ENCODE results near the gene KCNJ18. TPM values are rescaled to one million over a fixed set of nuclear protein-coding genes. Genes with fewer than 3 reads are reported as not detected.
"Not testable (repeated sequence)": the region's sequence is repeated elsewhere in the genome, so short reads cannot be mapped to it uniquely, and the experiment has no call there.

KCNJ18 gene
- total RNA-seq, 1 experiment from 2014 or later, result not detected

GRCh38 chr17:21742326-21742725 is 50.0 kb downstream of the KCNJ18 start:
- intact Hi-C loops (cut with micrococcal nuclease; ENCODE audit: unreplicated experiment), result no loop called here
- Histone ChIP-seq H3K27ac (ENCODE audit: low read length) (no peak overlapping the region), H3K9me3 (ENCODE audit: control insufficient read depth, insufficient read depth, low read depth, low read length) (no peaks in the 10 kb centered on the region), H3K4me1 (ENCODE audit: control insufficient read depth, insufficient read depth, low read length) (no peaks in the 10 kb centered on the region), H3K4me3 (ENCODE audit: low read depth in 2 of 2, low read length in 2 of 2) (no peak overlapping the region), H3K27me3 (ENCODE audit: control insufficient read depth, insufficient read depth, low read length) (no peaks in the 10 kb centered on the region), H3K36me3 (ENCODE audit: control insufficient read depth, insufficient read depth, low read length) (no peaks in the 10 kb centered on the region)
- ChIA-PET POLR2A (no interaction called here), CTCF (no interaction called here)
- no TSS peak for BruUV-seq (replicated peaks)
- DNase-seq (ENCODE audit: low read depth, low spot score), result no peak
- no peak for ATAC-seq
- no peak for TF ChIP-seq SIN3A (IDR thresholded peaks at IDR 0.05; ENCODE audit: borderline replicate concordance, insufficient read depth, low read depth, low read length)
- no peak for TF ChIP-seq POLR2AphosphoS5 (IDR thresholded peaks at IDR 0.05; ENCODE audit: low read depth, low read length)
- TF ChIP-seq TCF7L2 (IDR thresholded peaks at IDR 0.05; ENCODE audit: low read depth, low read length), result no peak
- no peak for TF ChIP-seq CTCF (IDR thresholded peaks at IDR 0.05)
- no peak for TF ChIP-seq REST (IDR thresholded peaks at IDR 0.05; ENCODE audit: insufficient read depth in 1 of 2, low read depth in 2 of 2, low read length in 1 of 2)
- in situ Hi-C loops (cut with HindIII; ENCODE audit: low pct_unique_long_range_greater_than_20kb, low sequenced_read_pairs), result no loop called here

DNA sequence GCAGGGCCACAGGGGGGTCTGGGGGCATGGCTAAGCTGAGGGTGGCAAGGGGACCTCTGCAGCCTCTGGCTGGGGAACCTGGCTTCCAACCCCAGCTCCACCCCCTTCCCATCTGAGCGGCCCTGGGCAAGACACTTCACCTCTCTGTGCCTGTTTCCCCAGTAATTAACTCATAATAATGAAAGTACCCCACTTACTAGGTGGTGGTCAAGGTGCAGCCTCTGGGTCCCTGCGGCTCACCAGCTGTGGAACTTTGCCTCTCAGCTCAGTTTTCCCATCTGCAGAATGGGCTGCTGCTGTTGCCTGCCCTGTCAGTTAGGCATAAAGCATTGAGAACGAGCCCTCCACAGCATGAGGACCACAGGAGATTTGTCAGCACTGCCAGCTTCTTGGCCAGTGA is 51.8 kb downstream of the KCNJ18 start:
- H3K4me1 ChIP-seq (ENCODE audit: control insufficient read depth, insufficient read depth, low read length); H3K4me3 ChIP-seq (ENCODE audit: low read depth in 2 of 2, low read length in 2 of 2); CTCF ChIA-PET; intact Hi-C loops (cut with micrococcal nuclease; ENCODE audit: unreplicated experiment); in situ Hi-C loops (cut with HindIII; ENCODE audit: low pct_unique_long_range_greater_than_20kb, low sequenced_read_pairs); H3K27me3 ChIP-seq (ENCODE audit: control insufficient read depth, insufficient read depth, low read length); H3K36me3 ChIP-seq (ENCODE audit: control insufficient read depth, insufficient read depth, low read length); POLR2A ChIA-PET; DNase-seq (ENCODE audit: low read depth, low spot score); BruUV-seq (replicated peaks); H3K9me3 ChIP-seq (ENCODE audit: control insufficient read depth, insufficient read depth, low read depth, low read length); ATAC-seq; H3K27ac ChIP-seq (ENCODE audit: low read length): not testable (repeated sequence)

DNA sequence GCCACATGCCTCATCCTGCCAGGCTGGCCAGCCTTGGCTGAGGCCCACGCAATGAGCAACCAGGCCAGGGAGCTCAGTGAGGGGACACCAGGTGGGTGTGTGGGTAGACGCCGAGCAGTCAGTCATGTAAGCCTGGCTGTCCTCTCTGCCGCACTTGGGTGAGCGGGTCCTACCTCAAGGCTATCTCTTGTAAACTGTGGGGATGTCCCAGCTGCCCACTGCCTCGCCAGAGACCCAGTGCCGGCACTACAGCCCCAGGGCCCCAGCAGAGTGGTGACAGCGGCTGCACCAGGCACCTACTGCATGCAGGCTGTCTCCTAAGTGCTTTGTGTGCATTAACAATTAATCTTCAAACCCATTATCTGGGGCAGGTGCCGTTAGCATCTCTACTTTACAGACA is 52.3 kb downstream of the KCNJ18 start:
- H3K4me3 ChIP-seq (ENCODE audit: low read depth in 2 of 2, low read length in 2 of 2); in situ Hi-C loops (cut with HindIII; ENCODE audit: low pct_unique_long_range_greater_than_20kb, low sequenced_read_pairs); ATAC-seq; H3K27me3 ChIP-seq (ENCODE audit: control insufficient read depth, insufficient read depth, low read length); CTCF ChIA-PET; H3K27ac ChIP-seq (ENCODE audit: low read length); H3K9me3 ChIP-seq (ENCODE audit: control insufficient read depth, insufficient read depth, low read depth, low read length); H3K4me1 ChIP-seq (ENCODE audit: control insufficient read depth, insufficient read depth, low read length); H3K36me3 ChIP-seq (ENCODE audit: control insufficient read depth, insufficient read depth, low read length); intact Hi-C loops (cut with micrococcal nuclease; ENCODE audit: unreplicated experiment); DNase-seq (ENCODE audit: low read depth, low spot score); POLR2A ChIA-PET; BruUV-seq (replicated peaks): not testable (repeated sequence)

DNA sequence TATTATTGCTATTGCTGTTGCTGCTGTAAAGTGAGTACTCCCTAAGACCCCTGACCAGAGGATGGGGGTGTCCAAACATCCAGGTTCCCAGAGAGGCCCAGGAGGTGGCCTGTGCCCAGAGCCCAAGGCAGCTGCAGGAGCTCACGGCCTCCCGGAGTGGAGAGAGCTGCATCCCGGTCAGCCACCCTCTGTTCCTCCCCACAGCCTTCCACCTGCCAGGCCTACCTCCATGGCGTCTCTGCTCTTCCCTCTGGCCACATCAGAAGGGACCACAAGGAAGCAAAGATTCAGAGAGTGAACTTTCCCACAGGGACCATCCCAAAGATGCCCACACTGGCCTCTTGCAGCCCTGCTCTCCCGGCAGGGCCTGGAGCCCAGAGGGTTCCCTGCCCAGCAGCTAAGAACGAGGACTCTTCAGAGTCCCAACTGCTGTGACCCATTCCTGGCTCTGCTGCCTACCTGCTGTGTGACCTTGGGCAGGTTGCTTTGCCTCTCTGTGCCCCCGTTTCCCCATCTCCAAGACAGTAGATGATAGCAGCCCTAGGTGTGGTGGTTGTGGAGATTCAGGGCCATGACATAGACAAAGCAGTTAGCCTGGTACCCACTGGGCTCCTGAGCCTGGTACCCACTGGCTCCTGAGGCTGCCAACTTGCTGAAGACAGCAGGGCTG is 53.2 kb downstream of the KCNJ18 start:
- ATAC-seq; H3K4me1 ChIP-seq (ENCODE audit: control insufficient read depth, insufficient read depth, low read length); H3K27me3 ChIP-seq (ENCODE audit: control insufficient read depth, insufficient read depth, low read length); intact Hi-C loops (cut with micrococcal nuclease; ENCODE audit: unreplicated experiment); H3K36me3 ChIP-seq (ENCODE audit: control insufficient read depth, insufficient read depth, low read length); in situ Hi-C loops (cut with HindIII; ENCODE audit: low pct_unique_long_range_greater_than_20kb, low sequenced_read_pairs); CTCF ChIA-PET; H3K27ac ChIP-seq (ENCODE audit: low read length); BruUV-seq (replicated peaks); H3K9me3 ChIP-seq (ENCODE audit: control insufficient read depth, insufficient read depth, low read depth, low read length); DNase-seq (ENCODE audit: low read depth, low spot score); POLR2A ChIA-PET; H3K4me3 ChIP-seq (ENCODE audit: low read depth in 2 of 2, low read length in 2 of 2): not testable (repeated sequence)

DNA sequence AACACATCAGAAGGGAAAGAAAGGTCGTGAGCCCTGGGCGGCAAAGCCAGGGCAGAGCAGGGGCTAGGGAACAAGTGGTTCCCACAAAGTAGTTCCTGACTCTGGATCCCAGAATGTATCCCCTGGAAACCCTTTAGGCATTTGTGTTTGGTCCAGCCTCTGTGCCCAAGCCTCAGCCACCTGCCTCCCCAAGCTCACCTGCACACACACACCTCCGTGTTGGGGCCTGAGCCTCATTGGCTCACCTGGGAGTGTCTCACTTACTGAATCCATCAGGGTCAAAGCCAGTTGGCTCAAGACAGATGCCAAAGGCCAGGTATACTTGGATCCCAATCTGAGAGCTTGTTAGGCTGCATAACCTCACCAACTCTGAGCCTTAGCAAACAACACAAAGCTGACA is 54.1 kb downstream of the KCNJ18 start:
- H3K27me3 ChIP-seq (ENCODE audit: control insufficient read depth, insufficient read depth, low read length); H3K4me1 ChIP-seq (ENCODE audit: control insufficient read depth, insufficient read depth, low read length); in situ Hi-C loops (cut with HindIII; ENCODE audit: low pct_unique_long_range_greater_than_20kb, low sequenced_read_pairs); H3K36me3 ChIP-seq (ENCODE audit: control insufficient read depth, insufficient read depth, low read length); BruUV-seq (replicated peaks); DNase-seq (ENCODE audit: low read depth, low spot score); ATAC-seq; H3K4me3 ChIP-seq (ENCODE audit: low read depth in 2 of 2, low read length in 2 of 2); H3K9me3 ChIP-seq (ENCODE audit: control insufficient read depth, insufficient read depth, low read depth, low read length); intact Hi-C loops (cut with micrococcal nuclease; ENCODE audit: unreplicated experiment); CTCF ChIA-PET; H3K27ac ChIP-seq (ENCODE audit: low read length); POLR2A ChIA-PET: not testable (repeated sequence)
